Activated T-helper 17 cell treated with anti-CD3 and anti-CD28 coated beads, Interleukin-2, amount 50 U/mL, for 72 hours (primary cell): Measurements from ENCODE around the gene NGRN. TPM values are rescaled to one million over a fixed set of nuclear protein-coding genes. Genes with fewer than 3 reads are reported as not detected.
"Not testable (repeated sequence)": the region's sequence is repeated elsewhere in the genome, so short reads cannot be mapped to it uniquely, and the experiment has no call there.

Experiments
- ATAC-seq: fragments of 150-1000 bp; cut with Tn5 transposase; replicated peaks from 2 replicates; pipeline ENCODE4 v1.10.0; 2021; ENCODE audit warnings: mild to moderate bottlenecking, moderate library complexity
- H3K27ac Mint-ChIP-seq: one replicate; pipeline ENCODE4 v1.8.0; 2022; ENCODE audit warnings: mixed read lengths
- H3K27me3 Mint-ChIP-seq: one replicate; pipeline ENCODE4 v1.8.0; 2022; ENCODE audit warnings: mixed read lengths
- H3K36me3 Mint-ChIP-seq: one replicate; pipeline ENCODE4 v1.8.0; 2022; ENCODE audit warnings: low read depth, mild to moderate bottlenecking, mixed read lengths
- H3K4me1 Mint-ChIP-seq: one replicate; pipeline ENCODE4 v1.8.0; 2022; ENCODE audit warnings: mixed read lengths
- H3K4me3 Mint-ChIP-seq: one replicate; pipeline ENCODE4 v1.8.0; 2022; ENCODE audit warnings: mild to moderate bottlenecking, mixed read lengths
- H3K9me3 Mint-ChIP-seq: one replicate; pipeline ENCODE4 v1.8.0; 2022; ENCODE audit warnings: mixed read lengths
- total RNA-seq, 2 donors: library from RNA; stranded (reverse); gene quantifications; one replicate each; pipeline ENCODE4 v1.2.3, GENCODE V29; 2022

Gene NGRN
- total RNA-seq, 2 donors from 2014 or later: 22.4 to 31.1 TPM

GRCh38 chr15:90287101-90287500, 21.6 kb downstream of the NGRN start:
- H3K9me3 Mint-ChIP-seq: no peaks in the 10 kb centered on the region
- no peaks in the 10 kb centered on the region for H3K36me3 Mint-ChIP-seq
- no peak overlapping the region for H3K27ac Mint-ChIP-seq
- no peaks in the 10 kb centered on the region for H3K4me1 Mint-ChIP-seq
- no peaks in the 10 kb centered on the region for H3K27me3 Mint-ChIP-seq
- no peak overlapping the region for H3K4me3 Mint-ChIP-seq
- ATAC-seq: no peak

- Mint-ChIP-seq H3K27ac (no peak overlapping the region), H3K9me3 (no peaks in the 10 kb centered on the region), H3K4me3 (no peak overlapping the region), H3K36me3 (no peaks in the 10 kb centered on the region), H3K27me3 (no peaks in the 10 kb centered on the region), H3K4me1 (no peaks in the 10 kb centered on the region)
- no peak for ATAC-seq
Observed at GRCh38 chr15:90287946-90288345, 22.5 kb downstream of the NGRN start.

DNA sequence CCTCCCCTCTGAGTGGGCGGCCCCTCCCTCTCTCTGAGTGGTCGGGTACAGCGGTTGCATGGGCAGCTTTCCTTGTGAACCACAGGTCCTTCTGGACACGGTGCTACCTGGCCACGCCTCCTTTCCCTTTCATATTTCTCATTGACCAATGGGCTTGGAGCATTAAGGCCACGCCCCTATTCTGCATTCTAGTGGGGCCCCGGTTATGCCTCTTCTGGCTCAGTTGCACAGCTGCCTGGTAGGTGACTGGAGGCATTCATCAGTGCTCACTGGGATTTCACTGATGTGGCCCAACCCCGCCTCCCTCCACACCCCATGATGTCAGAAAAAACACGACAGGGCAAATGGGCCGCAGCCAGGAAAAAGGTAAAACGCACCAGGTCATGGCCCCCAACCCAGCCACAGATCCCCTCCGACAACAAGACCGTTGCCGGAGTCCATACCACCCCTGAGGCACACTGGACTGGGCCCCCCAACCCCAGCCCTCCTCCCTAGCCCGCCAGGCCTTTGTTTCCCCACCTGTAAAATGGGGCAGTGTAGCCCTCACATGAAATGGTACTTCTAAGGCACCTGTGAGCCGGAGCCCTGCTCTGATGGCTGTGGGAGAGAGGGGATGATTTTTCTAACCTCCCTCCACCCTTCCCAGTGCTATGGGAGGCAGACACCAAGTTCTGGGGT, 26.3 kb downstream of the NGRN start:
- H3K4me3 Mint-ChIP-seq: no peak overlapping the region
- H3K4me1 Mint-ChIP-seq: no peaks in the 10 kb centered on the region

DNA sequence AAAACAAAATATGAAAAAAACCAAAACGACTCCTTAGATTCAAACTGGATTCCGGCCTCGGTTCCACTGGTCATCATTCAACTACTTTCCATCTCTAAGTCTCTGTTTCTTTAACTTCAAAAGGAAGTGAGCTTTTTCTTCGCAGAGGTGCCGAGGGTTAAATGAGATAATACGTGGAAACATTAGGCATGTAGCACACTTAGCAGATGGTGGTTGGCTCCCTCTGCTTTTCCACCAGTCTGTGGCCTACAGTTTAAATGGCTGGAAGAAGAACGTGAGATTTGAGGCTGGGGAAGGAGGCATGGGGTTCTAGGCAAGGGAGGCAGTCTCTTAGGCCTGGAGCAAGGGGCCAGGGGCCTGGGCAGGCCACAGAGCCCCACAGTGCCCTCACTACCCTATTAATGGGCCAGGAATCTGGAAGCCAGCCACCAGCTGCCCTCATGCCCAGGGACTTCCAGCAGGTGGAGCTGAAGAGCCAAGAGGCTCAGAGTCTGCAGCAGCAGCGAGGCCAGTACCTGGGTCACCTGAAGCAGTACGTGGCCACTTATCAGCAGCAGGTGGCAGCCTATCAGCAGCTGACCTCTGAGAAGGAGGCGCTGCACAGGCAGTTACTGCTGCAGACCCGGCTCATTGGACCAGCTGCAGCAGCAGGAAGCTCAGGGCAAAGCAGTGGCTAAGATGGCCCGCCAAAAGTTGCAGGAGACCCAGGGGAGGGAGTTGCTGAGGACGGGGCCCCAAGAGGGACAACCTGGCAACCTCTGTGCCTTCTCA, 27.8 kb downstream of the NGRN start:
- not testable (repeated sequence) for H3K27ac Mint-ChIP-seq, H3K36me3 Mint-ChIP-seq, H3K4me3 Mint-ChIP-seq, H3K27me3 Mint-ChIP-seq, H3K9me3 Mint-ChIP-seq, H3K4me1 Mint-ChIP-seq
- ATAC-seq: peak; percentile 40

More for the DNA sequence above, 26.3 kb downstream of the NGRN start:
- H3K9me3 Mint-ChIP-seq: no peaks in the 10 kb centered on the region
- no peaks in the 10 kb centered on the region for H3K27me3 Mint-ChIP-seq
- no peak overlapping the region for H3K27ac Mint-ChIP-seq
- no peaks in the 10 kb centered on the region for H3K36me3 Mint-ChIP-seq
- ATAC-seq: no peak

DNA sequence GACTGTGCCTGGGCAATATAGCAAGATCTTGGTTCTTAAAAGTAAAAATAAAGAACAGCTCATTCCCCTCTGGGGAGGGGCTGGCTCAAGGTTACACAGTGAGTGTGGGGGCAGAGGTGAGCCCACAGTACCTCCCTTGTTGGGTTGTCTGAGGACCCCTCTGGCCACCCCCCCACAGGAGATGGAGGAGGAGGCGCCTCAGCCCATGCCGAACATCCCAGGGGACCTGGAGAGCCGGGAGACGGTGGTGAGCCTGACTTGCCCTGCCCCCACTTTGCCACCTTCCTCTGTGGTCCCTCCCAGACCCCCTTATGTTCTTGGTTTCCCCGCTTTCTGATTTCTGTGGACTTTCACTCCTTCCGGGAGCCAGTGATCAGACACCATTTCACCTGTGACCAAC, 28.7 kb downstream of the NGRN start:
- Mint-ChIP-seq H3K36me3 (no peaks in the 10 kb centered on the region), H3K4me1 (no peaks in the 10 kb centered on the region), H3K27ac (no peak overlapping the region), H3K9me3 (no peaks in the 10 kb centered on the region), H3K4me3 (no peak overlapping the region), H3K27me3 (no peaks in the 10 kb centered on the region)
- no peak for ATAC-seq

DNA sequence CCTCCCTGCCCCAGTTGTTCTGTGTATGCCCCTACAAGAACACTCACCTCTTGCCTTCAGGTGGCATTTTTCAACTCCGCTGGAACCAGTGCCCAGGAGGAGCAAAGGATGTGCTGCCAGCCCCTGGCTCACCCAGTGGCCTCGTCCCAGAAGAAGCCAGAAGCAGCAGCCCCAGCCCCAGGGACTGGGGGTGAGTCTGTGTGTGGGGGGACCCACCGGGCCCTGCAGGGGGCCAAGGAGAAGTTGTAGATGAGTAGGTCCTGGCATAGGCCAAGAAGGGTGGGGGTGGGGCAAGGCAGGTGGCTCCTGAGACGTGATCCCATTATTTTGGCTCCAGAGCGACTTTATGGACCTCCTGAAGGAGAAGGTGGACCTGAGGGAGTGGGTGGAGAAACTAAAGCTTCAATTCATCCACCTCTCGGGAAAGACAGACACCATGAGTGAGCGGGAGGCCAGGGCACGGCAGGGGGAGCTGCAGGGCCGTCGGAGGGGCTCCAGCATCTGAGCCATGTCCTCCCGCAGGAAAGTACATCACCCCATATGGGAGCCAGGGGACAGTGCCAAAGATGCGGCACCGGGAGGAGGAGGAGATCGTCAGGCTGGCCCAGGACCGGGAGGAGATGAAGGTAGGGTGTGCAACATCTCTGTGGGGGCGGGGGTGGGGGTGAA, 29.3 kb downstream of the NGRN start:
- Mint-ChIP-seq H3K27ac (no peak overlapping the region), H3K36me3 (no peaks in the 10 kb centered on the region), H3K4me3 (no peak overlapping the region), H3K4me1 (no peaks in the 10 kb centered on the region), H3K9me3 (no peaks in the 10 kb centered on the region), H3K27me3 (no peaks in the 10 kb centered on the region)
- no peak for ATAC-seq

DNA sequence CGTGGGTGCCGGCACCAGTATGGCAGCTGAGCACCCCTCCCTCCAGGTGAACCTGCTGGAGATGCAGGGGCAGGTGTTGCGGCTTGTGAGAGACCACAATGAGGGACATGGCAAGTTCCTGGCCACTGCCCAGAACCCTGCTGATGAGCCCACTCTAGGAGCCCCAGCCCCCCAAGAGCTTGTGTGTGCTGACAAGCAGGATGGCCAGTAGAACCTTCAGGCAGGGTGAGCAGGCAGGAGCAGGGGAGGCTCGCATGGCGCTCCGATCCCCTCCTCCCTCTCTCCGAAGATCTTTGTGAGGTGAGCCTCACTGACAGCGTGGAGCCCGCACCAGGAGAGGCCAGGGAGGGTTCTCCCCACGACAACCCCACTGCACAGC, 29.8 kb downstream of the NGRN start:
- Mint-ChIP-seq H3K4me3 (no peak overlapping the region), H3K27ac (no peak overlapping the region), H3K27me3 (no peaks in the 10 kb centered on the region), H3K9me3 (no peaks in the 10 kb centered on the region), H3K36me3 (no peaks in the 10 kb centered on the region), H3K4me1 (no peaks in the 10 kb centered on the region)
- no peak for ATAC-seq

- H3K27ac Mint-ChIP-seq, H3K4me3 Mint-ChIP-seq, ATAC-seq, H3K27me3 Mint-ChIP-seq, H3K4me1 Mint-ChIP-seq, H3K9me3 Mint-ChIP-seq, H3K36me3 Mint-ChIP-seq: not testable (repeated sequence)
Observed at GRCh38 chr15:90296316-90296884, 30.9 kb downstream of the NGRN start.

GRCh38 chr15:90297021-90297420, 31.5 kb downstream of the NGRN start:
- ATAC-seq: no peak
- Mint-ChIP-seq H3K4me3 (no peak overlapping the region), H3K9me3 (no peaks in the 10 kb centered on the region), H3K27me3 (no peaks in the 10 kb centered on the region), H3K27ac (no peak overlapping the region), H3K36me3 (no peaks in the 10 kb centered on the region), H3K4me1 (no peaks in the 10 kb centered on the region)

DNA sequence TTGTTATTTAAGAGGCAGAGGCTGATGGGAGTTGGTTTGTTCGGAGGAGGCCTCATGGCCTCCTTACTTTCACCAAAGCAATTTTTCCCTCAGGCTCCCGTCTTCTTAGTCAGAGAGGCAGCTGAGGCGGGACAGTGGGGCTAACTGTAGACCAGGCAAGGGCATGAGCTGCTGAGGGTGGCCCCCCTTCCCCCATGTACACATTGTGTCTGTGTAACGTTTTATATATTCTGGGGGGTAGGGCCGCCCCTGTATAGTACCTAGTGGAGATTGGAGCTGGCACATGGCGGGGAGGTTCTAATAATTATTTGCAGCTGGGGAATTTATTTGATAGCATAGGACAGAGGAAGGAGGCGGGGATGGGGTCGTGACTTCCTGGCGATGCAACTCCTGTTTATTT, 35.1 kb downstream of the NGRN start:
- Mint-ChIP-seq H3K4me1 (no peaks in the 10 kb centered on the region), H3K27ac (no peak overlapping the region), H3K36me3 (no peaks in the 10 kb centered on the region), H3K4me3 (peak overlapping the region; percentile 12), H3K9me3 (no peaks in the 10 kb centered on the region), H3K27me3 (no peaks in the 10 kb centered on the region)
- ATAC-seq: no peak

DNA sequence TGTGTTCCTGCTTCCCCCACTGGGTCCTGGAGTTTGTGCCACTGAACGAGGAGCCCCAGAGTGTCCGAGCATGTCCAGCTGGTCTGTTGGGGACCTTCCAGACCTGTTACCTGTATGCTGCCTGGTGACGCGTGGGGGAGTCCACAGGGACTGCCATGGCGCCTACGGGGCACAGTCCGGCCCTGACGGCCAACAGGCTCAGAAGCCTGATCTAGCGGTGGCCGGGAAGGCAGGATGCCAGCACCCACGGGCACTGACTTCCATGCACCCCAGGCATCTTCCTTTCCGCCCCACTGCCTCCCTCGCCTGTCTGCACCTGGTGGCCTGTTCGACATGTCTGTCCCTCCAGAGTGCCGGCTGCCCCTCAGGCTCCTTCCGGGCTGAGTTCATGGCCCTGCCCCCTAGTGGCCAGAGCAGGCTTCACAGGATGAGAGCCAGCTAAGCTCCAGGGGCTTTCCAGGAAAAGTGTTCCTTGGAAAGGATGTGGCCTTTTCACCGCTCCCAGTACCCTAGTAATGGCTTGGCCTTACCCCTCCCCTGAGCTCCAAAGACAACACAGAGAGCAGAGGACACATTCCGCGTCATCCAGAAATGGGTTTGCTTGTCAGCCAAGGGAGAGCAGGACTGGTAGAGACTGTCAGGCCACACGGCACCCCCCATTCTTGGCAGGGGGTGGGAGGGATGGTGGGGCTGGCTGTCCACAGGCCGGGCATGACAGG, 35.7 kb downstream of the NGRN start:
- ATAC-seq: peak; percentile 67
- Mint-ChIP-seq H3K9me3 (no peaks in the 10 kb centered on the region), H3K27ac (no peak overlapping the region), H3K27me3 (no peaks in the 10 kb centered on the region), H3K4me3 (peak overlapping the region; percentile 28), H3K36me3 (no peaks in the 10 kb centered on the region), H3K4me1 (peaks cover 3% of the 10 kb centered on the region)

GRCh38 chr15:90301707-90302300, 36.3 kb downstream of the NGRN start:
- H3K9me3 Mint-ChIP-seq: no peaks in the 10 kb centered on the region
- peak overlapping the region; percentile 28 for H3K4me3 Mint-ChIP-seq
- ATAC-seq: no peak
- H3K36me3 Mint-ChIP-seq: no peaks in the 10 kb centered on the region
- no peak overlapping the region for H3K27ac Mint-ChIP-seq
- no peaks in the 10 kb centered on the region for H3K27me3 Mint-ChIP-seq
- H3K4me1 Mint-ChIP-seq: peaks cover 10% of the 10 kb centered on the region

GRCh38 chr15:90305355-90305754, 39.9 kb downstream of the NGRN start:
- ATAC-seq, H3K36me3 Mint-ChIP-seq, H3K27me3 Mint-ChIP-seq, H3K9me3 Mint-ChIP-seq, H3K4me3 Mint-ChIP-seq, H3K27ac Mint-ChIP-seq: not testable (repeated sequence)
- H3K4me1 Mint-ChIP-seq: peaks cover 19% of the 10 kb centered on the region

GRCh38 chr15:90305932-90306331, 40.5 kb downstream of the NGRN start:
- H3K9me3 Mint-ChIP-seq: no peaks in the 10 kb centered on the region
- no peaks in the 10 kb centered on the region for H3K27me3 Mint-ChIP-seq
- peak overlapping the region; percentile 21 for H3K27ac Mint-ChIP-seq
- H3K4me3 Mint-ChIP-seq: peak overlapping the region; percentile 70
- no peaks in the 10 kb centered on the region for H3K36me3 Mint-ChIP-seq
- no peak for ATAC-seq
- peaks cover 19% of the 10 kb centered on the region for H3K4me1 Mint-ChIP-seq
